C4-2B (cell line): ENCODE measurements around the gene TBRG1.

Experiments
- H3K27ac ChIP-seq: fragments of 450-650 bp; 2 replicates; pipeline ENCODE4 v1.5.1; 2017
- CTCF ChIP-seq: fragments of 450-650 bp; conservative IDR thresholded peaks from 2 replicates; pipeline ENCODE4 v1.5.1; 2017; ENCODE audit warnings: mild to moderate bottlenecking
- ZFX ChIP-seq: fragments of 450-650 bp; IDR thresholded peaks from 2 replicates; pipeline ENCODE4 v1.6.1; 2017

The TBRG1 gene

DNA sequence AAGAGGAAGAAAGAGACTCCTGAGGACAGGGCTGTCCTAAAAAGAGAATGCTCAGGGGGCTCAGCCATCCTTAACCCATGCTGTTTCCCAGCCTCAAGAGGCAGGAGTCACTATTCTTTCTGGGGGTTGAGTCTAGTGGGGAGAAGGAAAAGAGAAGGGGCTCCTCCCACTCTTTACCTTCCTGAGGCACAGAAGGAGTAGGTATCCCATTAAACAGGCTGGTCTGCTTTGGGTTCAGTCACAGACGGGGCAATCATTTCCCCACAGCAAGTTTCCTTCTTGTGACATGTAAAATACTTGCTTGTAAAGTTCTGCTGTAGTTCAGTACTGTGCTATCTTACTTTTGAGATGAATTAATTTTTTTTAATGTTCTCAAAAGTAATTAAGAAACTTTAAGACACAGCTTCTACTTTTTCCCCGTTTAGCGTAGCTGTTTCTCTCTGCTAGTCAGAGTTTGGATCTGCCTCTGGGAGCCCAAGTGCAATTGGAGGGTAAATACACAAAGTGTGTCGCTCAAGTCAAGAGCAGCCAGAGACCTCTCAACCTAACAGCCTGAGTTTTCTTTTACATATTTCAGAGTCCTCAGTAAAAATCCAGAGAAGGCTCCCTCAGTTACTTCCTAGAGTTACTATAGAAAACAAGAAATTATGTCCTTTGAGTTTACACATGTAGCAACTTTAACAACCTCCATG lies 37.8 kb upstream of the TBRG1 start:
- TF ChIP-seq ZFX (no peak), CTCF (no peak)
- no peak overlapping the region for H3K27ac ChIP-seq

- peak; percentile 71 for TF ChIP-seq CTCF
- no peak for TF ChIP-seq ZFX
- no peak overlapping the region for H3K27ac ChIP-seq
Observed at GRCh38 chr11:124586238-124586860, 36.3 kb upstream of the TBRG1 start.

GRCh38 chr11:124591430-124591829 lies 31.2 kb upstream of the TBRG1 start:
- H3K27ac ChIP-seq: no peak overlapping the region
- no peak for TF ChIP-seq CTCF
- TF ChIP-seq ZFX: no peak

- TF ChIP-seq CTCF (no peak), ZFX (no peak)
Observed at GRCh38 chr11:124592627-124593026, 30.0 kb upstream of the TBRG1 start.

GRCh38 chr11:124595302-124595701 lies 27.4 kb upstream of the TBRG1 start:
- H3K27ac ChIP-seq: no peak overlapping the region
- TF ChIP-seq CTCF (no peak), ZFX (no peak)

More at GRCh38 chr11:124592627-124593026, 30.0 kb upstream of the TBRG1 start:
- H3K27ac ChIP-seq: no peak overlapping the region

DNA sequence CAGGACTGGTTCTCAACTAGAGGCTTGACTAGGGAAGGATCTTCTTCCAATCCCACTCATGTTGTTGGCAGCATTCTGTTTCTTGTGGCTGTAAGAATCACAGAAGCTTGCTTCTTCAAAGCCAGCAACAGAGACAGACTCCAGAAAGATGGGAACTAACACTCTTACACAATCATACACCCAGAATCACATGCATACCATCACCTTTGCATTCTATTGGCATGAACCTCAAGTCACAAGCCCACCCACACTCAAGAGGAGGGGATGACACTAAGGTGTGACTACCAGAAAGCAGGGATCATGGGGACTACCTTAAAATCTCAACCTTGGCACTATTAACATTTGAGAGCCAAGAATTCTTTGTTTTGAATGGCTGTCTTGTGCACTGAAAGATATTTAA lies 25.0 kb upstream of the TBRG1 start:
- H3K27ac ChIP-seq: no peak overlapping the region
- TF ChIP-seq ZFX (no peak), CTCF (no peak)

GRCh38 chr11:124600621-124601320 lies 21.9 kb upstream of the TBRG1 start:
- TF ChIP-seq ZFX: no peak
- no peak for TF ChIP-seq CTCF
- H3K27ac ChIP-seq: no peak overlapping the region
